ENCODE measurements around the gene CCNI2.

CCNI2 gene

GRCh38 chr5:132736853-132737833, 10.1 kb upstream of the CCNI2 start, which contains the start of gene KIF3A:
Gene KIF3A, minus strand, starts transcription at chr5:132737546. Its CDS starts 127 bp downstream, at chr5:132737419.
- no peak within 1 kb of the TSS for H3K27ac ChIP-seq (ENCODE audit: low read depth, low read length, poor library complexity, severe bottlenecking)
- peak within 1 kb of the TSS; percentile 66 for H3K9ac ChIP-seq (ENCODE audit: low read length)

DNA sequence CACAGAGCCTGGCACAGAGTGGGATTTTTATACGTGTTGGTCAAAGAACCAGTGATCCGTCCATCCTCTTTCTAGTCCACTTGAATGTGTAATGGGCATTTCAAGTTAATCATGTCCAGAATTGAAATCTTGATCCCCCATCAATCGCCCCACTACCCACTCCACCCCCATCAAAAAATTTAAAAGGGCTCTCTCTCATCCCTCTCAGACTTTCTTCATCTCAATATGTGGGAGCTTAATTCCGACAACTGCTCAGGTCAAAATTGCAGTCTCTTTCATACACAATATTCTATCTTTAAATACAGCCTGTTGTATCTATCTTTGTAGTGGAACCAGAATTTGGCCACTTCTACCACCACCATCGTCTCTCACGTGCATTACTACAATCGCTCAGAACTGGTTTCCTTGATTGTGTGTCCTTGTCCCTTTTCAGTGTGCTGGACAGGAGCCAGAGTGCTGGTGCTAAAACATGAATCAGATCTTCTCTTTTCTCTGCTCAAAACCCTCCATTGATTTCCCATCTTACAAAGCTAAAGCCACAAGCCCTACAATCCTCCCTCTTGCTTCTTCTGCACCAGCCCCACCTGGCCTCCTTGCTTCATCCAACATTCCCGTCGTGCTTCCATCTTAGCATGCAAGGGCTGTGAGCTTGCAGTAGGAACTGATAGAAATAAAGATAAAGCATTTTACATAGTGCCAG, 9.1 kb upstream of the CCNI2 start:
- peaks cover 3% of the 10 kb centered on the region; the same call in 1 of the 2 replicates for H3K27me3 ChIP-seq (ENCODE audit: insufficient read depth, low read length)
- TF ChIP-seq CTCF (IDR thresholded peaks at IDR 0.05; ENCODE audit: low read length) (no peak), EZH2 (IDR thresholded peaks at IDR 0.05; ENCODE audit: borderline replicate concordance, low read length) (no peak)
- H3K9ac ChIP-seq (ENCODE audit: low read length): peak overlapping the region; percentile 22; the same call in 1 of the 2 replicates
- no peaks in the 10 kb centered on the region for H4K20me1 ChIP-seq (ENCODE audit: insufficient read depth, low read length)
- H2AFZ ChIP-seq (ENCODE audit: low read length): peak overlapping the region; percentile 92
- no peak overlapping the region for H3K27ac ChIP-seq (ENCODE audit: low read depth, low read length, poor library complexity, severe bottlenecking)
- H3K9me2 ChIP-seq (ENCODE audit: low read depth, low read length): no peaks in the 10 kb centered on the region
- H3K4me1 ChIP-seq (ENCODE audit: insufficient read depth, low read length, severe bottlenecking): peaks cover 21% of the 10 kb centered on the region
- no peaks in the 10 kb centered on the region for H3K9me3 ChIP-seq (ENCODE audit: low read length)
- no peaks in the 10 kb centered on the region; the same call in 1 of the 2 replicates for H3K36me3 ChIP-seq (ENCODE audit: insufficient read depth, low read length)
- no peaks in the 10 kb centered on the region for H3K79me2 ChIP-seq (ENCODE audit: insufficient read depth, low read length)
- peak overlapping the region; percentile 86 for H3K4me2 ChIP-seq (ENCODE audit: low read length)
- H3F3A ChIP-seq (ENCODE audit: insufficient read depth, low read length): no peaks in the 10 kb centered on the region
- H3K4me3 ChIP-seq (ENCODE audit: low read depth, low read length, poor library complexity, severe bottlenecking): peak overlapping the region; percentile 85

More at GRCh38 chr5:132736853-132737833, 10.1 kb upstream of the CCNI2 start, which contains the start of gene KIF3A:
- Histone ChIP-seq H3K79me2 (ENCODE audit: insufficient read depth, low read length) (no peaks in the 10 kb centered on the region), H2AFZ (ENCODE audit: low read length) (peak within 1 kb of the TSS; percentile 92), H3K36me3 (ENCODE audit: insufficient read depth, low read length) (no peaks in the 10 kb centered on the region; the same call in 1 of the 2 replicates), H4K20me1 (ENCODE audit: insufficient read depth, low read length) (no peaks in the 10 kb centered on the region), H3K9me3 (ENCODE audit: low read length) (no peaks in the 10 kb centered on the region), H3K4me1 (ENCODE audit: insufficient read depth, low read length, severe bottlenecking) (peaks cover 21% of the 10 kb centered on the region), H3K4me2 (ENCODE audit: low read length) (peak within 1 kb of the TSS; percentile 86), H3K4me3 (ENCODE audit: low read depth, low read length, poor library complexity, severe bottlenecking) (peak within 1 kb of the TSS; percentile 85), H3K27me3 (ENCODE audit: insufficient read depth, low read length) (no peaks in the 10 kb centered on the region; the same call in 1 of the 2 replicates), H3K9me2 (ENCODE audit: low read depth, low read length) (no peaks in the 10 kb centered on the region), H3F3A (ENCODE audit: insufficient read depth, low read length) (no peaks in the 10 kb centered on the region)
- no peak; the same call in 1 of the 2 replicates for TF ChIP-seq CTCF (IDR thresholded peaks at IDR 0.05; ENCODE audit: low read length)
- no peak for TF ChIP-seq EZH2 (IDR thresholded peaks at IDR 0.05; ENCODE audit: borderline replicate concordance, low read length)

DNA sequence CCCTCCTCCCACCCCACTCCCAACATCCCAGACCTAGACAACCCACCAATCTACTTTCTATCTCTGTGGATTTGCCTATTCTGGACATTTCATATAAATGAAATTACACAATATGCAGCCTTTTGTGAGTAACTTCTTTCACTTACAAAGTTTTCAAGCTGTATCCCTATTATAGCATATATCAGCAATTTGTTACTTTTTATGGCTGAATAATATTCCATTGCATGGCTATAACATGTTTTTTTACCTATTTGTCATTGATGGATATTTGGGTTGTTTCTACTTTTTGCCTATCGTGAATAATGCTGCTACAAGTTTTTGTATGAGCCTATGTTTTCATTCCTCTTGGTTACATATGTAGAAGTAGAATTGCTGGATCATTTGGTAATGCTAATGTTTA, 8.0 kb upstream of the CCNI2 start:
- H3K27ac ChIP-seq (ENCODE audit: low read depth, low read length, poor library complexity, severe bottlenecking): no peak overlapping the region
- peaks cover 21% of the 10 kb centered on the region for H3K4me1 ChIP-seq (ENCODE audit: insufficient read depth, low read length, severe bottlenecking)
- H3K4me2 ChIP-seq (ENCODE audit: low read length): no peak overlapping the region
- H3K4me3 ChIP-seq (ENCODE audit: low read depth, low read length, poor library complexity, severe bottlenecking): no peak overlapping the region
- peaks cover 3% of the 10 kb centered on the region; the same call in 1 of the 2 replicates for H3K27me3 ChIP-seq (ENCODE audit: insufficient read depth, low read length)
- TF ChIP-seq CTCF (IDR thresholded peaks at IDR 0.05; ENCODE audit: low read length) (no peak), EZH2 (IDR thresholded peaks at IDR 0.05; ENCODE audit: borderline replicate concordance, low read length) (no peak)
- H3K36me3 ChIP-seq (ENCODE audit: insufficient read depth, low read length): no peaks in the 10 kb centered on the region
- no peaks in the 10 kb centered on the region for H3K79me2 ChIP-seq (ENCODE audit: insufficient read depth, low read length)
- no peak overlapping the region for H2AFZ ChIP-seq (ENCODE audit: low read length)
- no peak overlapping the region for H3K9ac ChIP-seq (ENCODE audit: low read length)
- H3K9me3 ChIP-seq (ENCODE audit: low read length): no peaks in the 10 kb centered on the region
- H3F3A ChIP-seq (ENCODE audit: insufficient read depth, low read length): no peaks in the 10 kb centered on the region
- H3K9me2 ChIP-seq (ENCODE audit: low read depth, low read length): no peaks in the 10 kb centered on the region
- H4K20me1 ChIP-seq (ENCODE audit: insufficient read depth, low read length): no peaks in the 10 kb centered on the region

All from OCI-LY1 (cell line).